GM18508 (cell line): Measurements from ENCODE around the gene ROPN1B.
"Not testable (repeated sequence)": the region's sequence is repeated elsewhere in the genome, so short reads cannot be mapped to it uniquely, and the experiment has no call there.

Source experiments
- ATAC-seq: cut with Tn5 transposase; IDR thresholded peaks from one replicate; pipeline ENCODE4 v1.9.1; 2021; ENCODE audit warnings: moderate number of reproducible peaks; ENCODE audit not compliant: insufficient read depth, unreplicated experiment

The ROPN1B gene

GRCh38 chr3:125957674-125958510 is 11.1 kb upstream of the ROPN1B start:
- no peak for ATAC-seq

GRCh38 chr3:125958511-125959316 is 10.3 kb upstream of the ROPN1B start:
- ATAC-seq, result no peak

GRCh38 chr3:125959317-125960065 is 9.5 kb upstream of the ROPN1B start:
- ATAC-seq, result no peak

GRCh38 chr3:125960066-125960424 is 8.9 kb upstream of the ROPN1B start:
- no peak for ATAC-seq

GRCh38 chr3:125960456-125961288 is 8.3 kb upstream of the ROPN1B start:
- no peak for ATAC-seq

GRCh38 chr3:125961289-125961589 is 7.7 kb upstream of the ROPN1B start:
- ATAC-seq, result no peak

GRCh38 chr3:125963834-125964233 is 5.1 kb upstream of the ROPN1B start:
- not testable (repeated sequence) for ATAC-seq

- no peak for ATAC-seq
Observed at GRCh38 chr3:125965505-125965904, 3.5 kb upstream of the ROPN1B start.

- ATAC-seq, result no peak
Observed at GRCh38 chr3:125967156-125967555, 1.8 kb upstream of the ROPN1B start.

- ATAC-seq, result not testable (repeated sequence)
Observed at GRCh38 chr3:125968121-125968520, 857 bp upstream of the ROPN1B start.

- ATAC-seq, result not testable (repeated sequence)
Observed at GRCh38 chr3:125971997-125972944, 3.3 kb downstream of the ROPN1B start.

- ATAC-seq, result not testable (repeated sequence)
Observed at GRCh38 chr3:125975245-125976002, 6.4 kb downstream of the ROPN1B start.

- ATAC-seq, result not testable (repeated sequence)
Observed at GRCh38 chr3:125976003-125976390, 7.0 kb downstream of the ROPN1B start.

- ATAC-seq, result not testable (repeated sequence)
Observed at GRCh38 chr3:125977104-125977503, 8.1 kb downstream of the ROPN1B start.

- not testable (repeated sequence) for ATAC-seq
Observed at GRCh38 chr3:125984951-125985350, 16.0 kb downstream of the ROPN1B start.

GRCh38 chr3:125990253-125990970 is 21.4 kb downstream of the ROPN1B start:
- ATAC-seq, result no peak

GRCh38 chr3:125996751-125997150 is 27.8 kb downstream of the ROPN1B start:
- ATAC-seq, result not testable (repeated sequence)

GRCh38 chr3:126002189-126002588 is 33.2 kb downstream of the ROPN1B start:
- no peak for ATAC-seq
